ENCODE results near the gene TRIP11.

DNA sequence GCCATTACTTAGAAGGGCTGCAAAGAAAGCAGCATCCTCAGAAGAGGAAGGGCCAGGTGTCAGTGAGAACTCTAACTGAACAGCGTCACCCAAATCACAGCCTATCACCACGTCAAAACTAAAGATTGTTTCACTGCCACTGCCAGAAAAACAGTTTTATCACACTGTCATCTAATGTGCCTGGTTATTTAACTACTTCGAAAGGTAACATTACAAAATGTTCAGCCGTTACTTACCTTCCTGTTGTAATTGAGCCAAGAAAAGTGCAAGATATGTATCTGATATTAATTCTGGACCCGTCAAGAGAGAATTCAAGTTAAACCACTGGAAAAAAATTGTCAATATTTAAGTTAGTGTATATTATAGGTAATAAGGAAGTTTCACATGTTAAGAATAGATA is 48.6 kb upstream of the TRIP11 start:
- no peak for TF ChIP-seq CTCF (IDR thresholded peaks at IDR 0.05)
- no peak for TF ChIP-seq POLR2A (IDR thresholded peaks at IDR 0.05)

Measured in esophagus squamous epithelium (tissue), 4 donors.